Mammary epithelial cell (primary cell): ENCODE measurements around the gene IQCE.

ENCODE experiments used
- EZH2 ChIP-seq: IDR thresholded peaks from 2 replicates; pipeline ENCODE4 v1.6.1; 2012; ENCODE audit warnings: low read length, inconsistent platforms, borderline replicate concordance
- TF ChIP-seq, protein P1 (sequence below), 2 donors: IDR thresholded peaks in 1 of 2; conservative IDR thresholded peaks in 1 of 2; 2 replicates each; pipeline ENCODE4 v1.5.1; 2011 to 2012; ENCODE audit warnings: inconsistent platforms in 2 of 2, low read length in 2 of 2, mild to moderate bottlenecking in 2 of 2, control low read depth in 1 of 2, low read depth in 1 of 2; ENCODE audit not compliant: insufficient read depth in 1 of 2; ENCODE audit errors: extremely low read depth in 1 of 2

DNA sequence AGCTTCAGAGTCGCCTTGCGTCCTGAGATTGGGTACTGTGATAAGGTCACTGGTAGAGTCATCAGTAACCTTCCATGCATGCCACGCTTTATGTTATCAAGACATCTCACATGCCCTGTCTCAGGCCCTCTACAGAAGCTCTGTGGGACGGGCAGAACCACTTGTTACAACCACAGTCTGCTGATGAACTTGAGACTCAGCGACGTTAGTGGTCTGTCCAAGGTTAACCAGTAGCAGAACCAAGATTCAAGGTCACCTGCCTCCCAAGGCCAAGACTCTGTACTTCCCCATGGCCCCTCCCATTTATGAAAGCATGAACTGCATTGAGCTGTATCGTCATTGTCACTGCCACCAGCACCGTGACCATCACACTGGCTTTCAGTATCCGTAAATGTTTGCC, 15.0 kb downstream of the IQCE start:
- TF ChIP-seq, protein P1, sequence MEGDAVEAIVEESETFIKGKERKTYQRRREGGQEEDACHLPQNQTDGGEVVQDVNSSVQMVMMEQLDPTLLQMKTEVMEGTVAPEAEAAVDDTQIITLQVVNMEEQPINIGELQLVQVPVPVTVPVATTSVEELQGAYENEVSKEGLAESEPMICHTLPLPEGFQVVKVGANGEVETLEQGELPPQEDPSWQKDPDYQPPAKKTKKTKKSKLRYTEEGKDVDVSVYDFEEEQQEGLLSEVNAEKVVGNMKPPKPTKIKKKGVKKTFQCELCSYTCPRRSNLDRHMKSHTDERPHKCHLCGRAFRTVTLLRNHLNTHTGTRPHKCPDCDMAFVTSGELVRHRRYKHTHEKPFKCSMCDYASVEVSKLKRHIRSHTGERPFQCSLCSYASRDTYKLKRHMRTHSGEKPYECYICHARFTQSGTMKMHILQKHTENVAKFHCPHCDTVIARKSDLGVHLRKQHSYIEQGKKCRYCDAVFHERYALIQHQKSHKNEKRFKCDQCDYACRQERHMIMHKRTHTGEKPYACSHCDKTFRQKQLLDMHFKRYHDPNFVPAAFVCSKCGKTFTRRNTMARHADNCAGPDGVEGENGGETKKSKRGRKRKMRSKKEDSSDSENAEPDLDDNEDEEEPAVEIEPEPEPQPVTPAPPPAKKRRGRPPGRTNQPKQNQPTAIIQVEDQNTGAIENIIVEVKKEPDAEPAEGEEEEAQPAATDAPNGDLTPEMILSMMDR (conservative IDR thresholded peaks at IDR 0.05 in 1 of 2, IDR thresholded peaks at IDR 0.05 in 1 of 2; ENCODE audit: extremely low read depth in 1 of 2, insufficient read depth in 1 of 2, low read depth in 1 of 2, low read length in 2 of 2), result no peak
- TF ChIP-seq EZH2, result no peak
